ENCODE results near the gene HSPA4. TPM values are rescaled to one million over a fixed set of nuclear protein-coding genes. Genes with fewer than 3 reads are reported as not detected.

Gene HSPA4
- total and polyA plus RNA-seq, 2 of the 13 experiments (the other 11 are each of a cell fraction or from before 2014, with no cell fraction given) = 36.6 to 231 TPM

DNA sequence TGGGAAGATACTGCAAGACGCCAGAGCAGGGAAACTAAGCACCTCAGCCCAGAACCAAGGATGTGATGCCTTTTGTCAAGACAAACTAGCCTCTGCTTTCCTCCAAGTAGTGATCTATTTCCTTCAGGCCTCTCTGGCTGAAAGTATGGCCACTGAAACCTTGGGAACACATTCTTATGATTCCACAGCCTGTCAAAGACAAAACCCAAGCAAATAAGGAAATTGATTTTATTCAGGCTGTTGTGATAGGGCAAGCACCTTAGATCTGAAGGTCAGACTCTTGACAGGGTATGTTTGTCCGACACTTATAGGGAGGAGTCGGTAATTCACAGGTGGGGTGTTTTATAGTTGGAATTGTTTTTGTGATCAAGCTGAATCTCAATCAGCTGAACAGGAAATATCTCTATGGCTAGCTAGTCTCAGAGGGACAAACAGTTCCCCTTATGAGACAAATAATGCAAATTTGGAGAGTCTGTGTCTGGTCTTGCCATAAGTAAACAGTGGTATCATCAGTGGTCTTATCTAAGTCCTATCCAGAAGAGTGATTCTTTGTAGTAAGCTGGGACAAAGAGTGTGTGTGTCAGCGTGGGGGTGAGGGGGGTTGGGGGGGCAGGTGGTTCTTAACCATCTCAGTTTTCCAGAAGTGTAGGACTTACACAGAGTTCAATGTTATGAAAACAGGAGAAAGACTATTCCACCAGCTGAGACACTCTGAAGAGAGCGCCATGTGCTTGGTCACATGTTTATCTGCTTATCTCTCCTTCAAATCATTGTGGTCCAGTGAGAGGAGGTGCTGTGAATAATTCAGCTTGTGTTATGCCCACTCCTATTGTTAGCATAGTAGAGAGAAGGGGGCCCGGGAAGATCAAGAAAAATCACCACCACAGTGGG, 18.7 kb upstream of the HSPA4 start (continued):
- TF ChIP-seq, protein P1, sequence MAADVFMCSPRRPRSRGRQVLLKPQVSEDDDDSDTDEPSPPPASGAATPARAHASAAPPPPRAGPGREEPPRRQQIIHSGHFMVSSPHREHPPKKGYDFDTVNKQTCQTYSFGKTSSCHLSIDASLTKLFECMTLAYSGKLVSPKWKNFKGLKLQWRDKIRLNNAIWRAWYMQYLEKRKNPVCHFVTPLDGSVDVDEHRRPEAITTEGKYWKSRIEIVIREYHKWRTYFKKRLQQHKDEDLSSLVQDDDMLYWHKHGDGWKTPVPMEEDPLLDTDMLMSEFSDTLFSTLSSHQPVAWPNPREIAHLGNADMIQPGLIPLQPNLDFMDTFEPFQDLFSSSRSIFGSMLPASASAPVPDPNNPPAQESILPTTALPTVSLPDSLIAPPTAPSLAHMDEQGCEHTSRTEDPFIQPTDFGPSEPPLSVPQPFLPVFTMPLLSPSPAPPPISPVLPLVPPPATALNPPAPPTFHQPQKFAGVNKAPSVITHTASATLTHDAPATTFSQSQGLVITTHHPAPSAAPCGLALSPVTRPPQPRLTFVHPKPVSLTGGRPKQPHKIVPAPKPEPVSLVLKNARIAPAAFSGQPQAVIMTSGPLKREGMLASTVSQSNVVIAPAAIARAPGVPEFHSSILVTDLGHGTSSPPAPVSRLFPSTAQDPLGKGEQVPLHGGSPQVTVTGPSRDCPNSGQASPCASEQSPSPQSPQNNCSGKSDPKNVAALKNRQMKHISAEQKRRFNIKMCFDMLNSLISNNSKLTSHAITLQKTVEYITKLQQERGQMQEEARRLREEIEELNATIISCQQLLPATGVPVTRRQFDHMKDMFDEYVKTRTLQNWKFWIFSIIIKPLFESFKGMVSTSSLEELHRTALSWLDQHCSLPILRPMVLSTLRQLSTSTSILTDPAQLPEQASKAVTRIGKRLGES (CRISPR knock-in tag; IDR thresholded peaks at IDR 0.05; ENCODE audit: borderline replicate concordance) = no peak
- TF ChIP-seq XBP1 (CRISPR knock-in tag; IDR thresholded peaks at IDR 0.05) (no peak), CHCHD3 (CRISPR knock-in tag; IDR thresholded peaks at IDR 0.05) (no peak), SP4 (CRISPR knock-in tag; IDR thresholded peaks at IDR 0.05) (no peak), SKI (IDR thresholded peaks at IDR 0.05; ENCODE audit: partially characterized antibody) (no peak), FOXJ3 (CRISPR knock-in tag; IDR thresholded peaks at IDR 0.05; ENCODE audit: borderline replicate concordance) (no peak), ZNF530 (CRISPR knock-in tag; IDR thresholded peaks at IDR 0.05; ENCODE audit: low read depth) (no peak), TEAD3 (CRISPR knock-in tag; optimal IDR thresholded peaks at IDR 0.05; ENCODE audit: borderline replicate concordance) (peak; percentile 58), TP53 (CRISPR knock-in tag; conservative IDR thresholded peaks at IDR 0.05) (no peak), EP300 (IDR thresholded peaks at IDR 0.05; ENCODE audit: low read depth in 2 of 2, low read length in 2 of 2) (peak in 1 of 2 experiments; percentile 18; a peak in 1 of 4 replicates), EP300 (CRISPR knock-in tag; IDR thresholded peaks at IDR 0.05; ENCODE audit: borderline replicate concordance) (no peak), NFKBIZ (CRISPR knock-in tag; IDR thresholded peaks at IDR 0.05) (no peak), HHEX (CRISPR knock-in tag; IDR thresholded peaks at IDR 0.05) (no peak), ADNP (CRISPR knock-in tag; IDR thresholded peaks at IDR 0.05) (no peak), SALL1 (CRISPR knock-in tag; IDR thresholded peaks at IDR 0.05) (no peak), ZNF431 (CRISPR knock-in tag; IDR thresholded peaks at IDR 0.05; ENCODE audit: borderline replicate concordance, low read depth) (no peak), CBX5 (CRISPR knock-in tag; IDR thresholded peaks at IDR 0.05; ENCODE audit: borderline replicate concordance) (no peak), ZNF337 (CRISPR knock-in tag; IDR thresholded peaks at IDR 0.05; ENCODE audit: borderline replicate concordance, low read depth) (no peak)
- TF ChIP-seq, protein P2, sequence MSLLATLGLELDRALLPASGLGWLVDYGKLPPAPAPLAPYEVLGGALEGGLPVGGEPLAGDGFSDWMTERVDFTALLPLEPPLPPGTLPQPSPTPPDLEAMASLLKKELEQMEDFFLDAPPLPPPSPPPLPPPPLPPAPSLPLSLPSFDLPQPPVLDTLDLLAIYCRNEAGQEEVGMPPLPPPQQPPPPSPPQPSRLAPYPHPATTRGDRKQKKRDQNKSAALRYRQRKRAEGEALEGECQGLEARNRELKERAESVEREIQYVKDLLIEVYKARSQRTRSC (CRISPR knock-in tag; IDR thresholded peaks at IDR 0.05; ENCODE audit: low read depth) = no peak
- TF ChIP-seq, protein P3, sequence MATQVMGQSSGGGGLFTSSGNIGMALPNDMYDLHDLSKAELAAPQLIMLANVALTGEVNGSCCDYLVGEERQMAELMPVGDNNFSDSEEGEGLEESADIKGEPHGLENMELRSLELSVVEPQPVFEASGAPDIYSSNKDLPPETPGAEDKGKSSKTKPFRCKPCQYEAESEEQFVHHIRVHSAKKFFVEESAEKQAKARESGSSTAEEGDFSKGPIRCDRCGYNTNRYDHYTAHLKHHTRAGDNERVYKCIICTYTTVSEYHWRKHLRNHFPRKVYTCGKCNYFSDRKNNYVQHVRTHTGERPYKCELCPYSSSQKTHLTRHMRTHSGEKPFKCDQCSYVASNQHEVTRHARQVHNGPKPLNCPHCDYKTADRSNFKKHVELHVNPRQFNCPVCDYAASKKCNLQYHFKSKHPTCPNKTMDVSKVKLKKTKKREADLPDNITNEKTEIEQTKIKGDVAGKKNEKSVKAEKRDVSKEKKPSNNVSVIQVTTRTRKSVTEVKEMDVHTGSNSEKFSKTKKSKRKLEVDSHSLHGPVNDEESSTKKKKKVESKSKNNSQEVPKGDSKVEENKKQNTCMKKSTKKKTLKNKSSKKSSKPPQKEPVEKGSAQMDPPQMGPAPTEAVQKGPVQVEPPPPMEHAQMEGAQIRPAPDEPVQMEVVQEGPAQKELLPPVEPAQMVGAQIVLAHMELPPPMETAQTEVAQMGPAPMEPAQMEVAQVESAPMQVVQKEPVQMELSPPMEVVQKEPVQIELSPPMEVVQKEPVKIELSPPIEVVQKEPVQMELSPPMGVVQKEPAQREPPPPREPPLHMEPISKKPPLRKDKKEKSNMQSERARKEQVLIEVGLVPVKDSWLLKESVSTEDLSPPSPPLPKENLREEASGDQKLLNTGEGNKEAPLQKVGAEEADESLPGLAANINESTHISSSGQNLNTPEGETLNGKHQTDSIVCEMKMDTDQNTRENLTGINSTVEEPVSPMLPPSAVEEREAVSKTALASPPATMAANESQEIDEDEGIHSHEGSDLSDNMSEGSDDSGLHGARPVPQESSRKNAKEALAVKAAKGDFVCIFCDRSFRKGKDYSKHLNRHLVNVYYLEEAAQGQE (IDR thresholded peaks at IDR 0.05; ENCODE audit: borderline replicate concordance in 1 of 2, low read depth in 1 of 2, low read length in 2 of 2) = no peak
- TF ChIP-seq, protein P4, sequence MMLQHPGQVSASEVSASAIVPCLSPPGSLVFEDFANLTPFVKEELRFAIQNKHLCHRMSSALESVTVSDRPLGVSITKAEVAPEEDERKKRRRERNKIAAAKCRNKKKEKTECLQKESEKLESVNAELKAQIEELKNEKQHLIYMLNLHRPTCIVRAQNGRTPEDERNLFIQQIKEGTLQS (CRISPR knock-in tag; IDR thresholded peaks at IDR 0.05) = no peak
- TF ChIP-seq, protein P5, sequence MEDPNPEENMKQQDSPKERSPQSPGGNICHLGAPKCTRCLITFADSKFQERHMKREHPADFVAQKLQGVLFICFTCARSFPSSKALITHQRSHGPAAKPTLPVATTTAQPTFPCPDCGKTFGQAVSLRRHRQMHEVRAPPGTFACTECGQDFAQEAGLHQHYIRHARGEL (CRISPR knock-in tag; IDR thresholded peaks at IDR 0.05) = no peak
